K562 (cell line): ENCODE results near the gene FYB1. TPM values are rescaled to one million over a fixed set of nuclear protein-coding genes. Genes with fewer than 3 reads are reported as not detected.

ENCODE experiments used
- CCAR2 ChIP-seq: fragments of 200-400 bp; formaldehyde crosslinking; IDR thresholded peaks from 2 replicates; pipeline ENCODE4 v1.6.1; 2017; ENCODE audit warnings: mild to moderate bottlenecking, low read depth, low read length
- CTBP1 ChIP-seq: fragments of 450-650 bp; IDR thresholded peaks from 2 replicates; pipeline ENCODE4 v1.6.1; 2016; ENCODE audit warnings: borderline replicate concordance
- FOXA1 ChIP-seq: fragments of 450-650 bp; IDR thresholded peaks from 2 replicates; pipeline ENCODE4 v1.6.1; 2016; ENCODE audit warnings: mild to moderate bottlenecking, borderline replicate concordance
- ILK ChIP-seq: fragments of 450-650 bp; IDR thresholded peaks from 2 replicates; pipeline ENCODE4 v1.6.1; 2016; ENCODE audit warnings: missing genetic modification characterization, low read depth, mild to moderate bottlenecking, missing compliant biosample characterization, moderate library complexity, borderline replicate concordance
- KLF6 ChIP-seq: fragments of 250-450 bp; sonication (Bioruptor Pico); IDR thresholded peaks from 2 replicates; pipeline ENCODE4 v1.4.0; 2020; ENCODE audit warnings: mild to moderate bottlenecking, moderate library complexity, borderline replicate concordance
- MCM2 ChIP-seq: fragments of 450-650 bp; IDR thresholded peaks from 2 replicates; pipeline ENCODE4 v1.6.1; 2017; ENCODE audit warnings: low read depth, mild to moderate bottlenecking
- SMARCE1 ChIP-seq: fragments of 450-650 bp; IDR thresholded peaks from 2 replicates; pipeline ENCODE4 v1.7.1; 2016; ENCODE audit warnings: mild to moderate bottlenecking
- TCF3 ChIP-seq: sonication (generic); formaldehyde crosslinking; IDR thresholded peaks from 2 replicates; pipeline ENCODE4 v1.4.0; 2020; ENCODE audit warnings: mild to moderate bottlenecking, missing genetic modification reagents
- U2AF2 ChIP-seq: fragments of 200-400 bp; formaldehyde crosslinking; optimal IDR thresholded peaks from 2 replicates; pipeline ENCODE3; 2017; ENCODE audit warnings: low read depth, mild to moderate bottlenecking, low read length
- ZNF134 ChIP-seq: fragments of 250-450 bp; sonication (Bioruptor Pico); conservative IDR thresholded peaks from 2 replicates; pipeline ENCODE4 v1.4.0; 2020
- polyA plus RNA-seq, 8 experiments: library from polyadenylated mRNA; depleted of rRNA in 4 of 8; stranded (reverse) in 5 of 8; unstranded in 3 of 8; fragments of >200 nt; fragmentation: Nextera tagmentation in 2 of 8; fragmentation: Illumina TruSeq in 1 of 8; extraction: Ambion mirVana in 2 of 8; extraction: Trizol in 1 of 8; gene quantifications; 2 replicates each; pipeline versions ENCODE4 v1.2.1 to v1.2.3, GENCODE V29; 2011 to 2014; ENCODE audit warnings: inconsistent platforms in 1 of 8, missing spikeins in 1 of 8
- total RNA-seq, 7 experiments: library from RNA; depleted of rRNA in 6 of 7; stranded (reverse); fragments of >200 nt in 6 of 7; fragmentation: Illumina TruSeq in 2 of 7; extraction: Trizol in 2 of 7; gene quantifications; 2 replicates each; pipeline versions ENCODE4 v1.2.1 to v1.2.3, GENCODE V29; 2011 to 2021; ENCODE audit warnings: low replicate concordance in 1 of 7
- TF ChIP-seq, protein P1 (sequence below): fragments of 200-800 bp; sonication (Bioruptor generic); IDR thresholded peaks from 2 replicates; pipeline ENCODE4 v1.6.1; 2016; ENCODE audit warnings: missing genetic modification characterization, missing compliant biosample characterization
- TF ChIP-seq, protein P2 (sequence below): IDR thresholded peaks from 2 replicates; pipeline ENCODE4 v1.6.1; 2011; ENCODE audit not compliant: insufficient read length; ENCODE audit errors: extremely low read depth
- TF ChIP-seq, protein P3 (sequence below): fragments of 450-650 bp; IDR thresholded peaks from 2 replicates; pipeline ENCODE4 v1.6.1; 2018; ENCODE audit not compliant: partially characterized antibody
- TF ChIP-seq, protein P4 (sequence below), 2 experiments: fragments of 250-450 bp in 1 of 2; fragments of 450-650 bp in 1 of 2; sonication (Bioruptor Pico) in 1 of 2; IDR thresholded peaks; 2 replicates each; pipeline versions ENCODE4 v1.6.1 to v1.8.0; 2016 to 2021; ENCODE audit warnings: mild to moderate bottlenecking in 2 of 2, moderate library complexity in 2 of 2, missing compliant biosample characterization in 1 of 2, missing genetic modification characterization in 1 of 2
- TF ChIP-seq, protein P5 (sequence below): fragments of 250-450 bp; sonication (Bioruptor Pico); IDR thresholded peaks from 2 replicates; pipeline ENCODE4 v1.6.1; 2021; ENCODE audit warnings: mild to moderate bottlenecking

The FYB1 gene
- total and polyA plus RNA-seq, 9 of the 15 experiments (the other 6 are each of a cell fraction or from before 2014, with no cell fraction given), result 4.7 to 31.5 (median 9.7) TPM

DNA sequence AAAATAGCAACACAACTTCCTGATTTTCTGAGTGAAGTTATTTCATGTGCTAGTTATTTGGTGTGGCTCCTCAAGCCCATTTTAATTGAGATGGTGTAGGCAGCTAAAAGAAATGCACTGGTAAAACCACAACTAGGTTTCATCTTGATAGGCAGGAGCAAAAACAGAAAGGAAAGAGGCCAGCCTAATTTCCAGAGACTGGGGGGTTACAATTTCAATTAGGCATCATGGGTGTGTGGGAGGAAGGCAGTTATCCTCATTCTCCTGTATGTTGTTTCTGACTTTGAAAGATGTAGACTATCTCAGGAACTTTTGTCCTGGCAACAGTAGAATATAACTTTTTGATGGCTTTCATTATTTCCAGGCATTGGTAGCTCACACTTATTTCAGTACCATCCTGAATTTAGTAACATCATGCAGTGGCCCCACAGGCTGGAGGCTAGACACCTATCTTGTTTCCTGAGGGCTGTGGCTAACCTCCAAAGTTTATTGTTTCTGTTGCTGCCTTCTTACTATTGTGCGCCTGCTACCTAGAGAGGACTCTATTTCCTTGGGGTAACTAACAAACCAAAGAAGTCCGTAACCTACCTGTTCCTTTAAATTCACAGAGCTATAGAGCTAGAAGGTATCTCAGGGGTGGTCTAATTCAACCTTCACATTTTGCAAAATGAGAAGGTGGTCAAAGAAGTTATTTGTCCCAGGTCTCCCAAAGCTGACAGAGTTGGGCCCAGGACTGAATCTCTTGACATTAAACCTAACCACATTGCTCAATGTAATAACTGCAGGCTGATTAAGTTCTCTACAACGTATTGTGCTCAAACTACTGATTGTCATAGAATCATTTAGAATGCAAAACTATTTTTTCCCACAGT lies 42.4 kb downstream of the FYB1 start (continued):
- TF ChIP-seq CCAR2 (no peak), CTBP1 (peak; percentile 25; the same call in 1 of the 2 replicates), FOXA1 (no peak), MCM2 (no peak), TCF3 (CRISPR knock-in tag) (no peak; the same call in 1 of the 2 replicates), U2AF2 (no peak), SMARCE1 (peak; percentile 64), KLF6 (CRISPR knock-in tag) (peak; percentile 42; the same call in 1 of the 2 replicates), ZNF134 (0 out of 2 replicates have a peak, but pooled peaks have one; percentile 52), ILK (tag) (no peak)
- TF ChIP-seq, protein P1, sequence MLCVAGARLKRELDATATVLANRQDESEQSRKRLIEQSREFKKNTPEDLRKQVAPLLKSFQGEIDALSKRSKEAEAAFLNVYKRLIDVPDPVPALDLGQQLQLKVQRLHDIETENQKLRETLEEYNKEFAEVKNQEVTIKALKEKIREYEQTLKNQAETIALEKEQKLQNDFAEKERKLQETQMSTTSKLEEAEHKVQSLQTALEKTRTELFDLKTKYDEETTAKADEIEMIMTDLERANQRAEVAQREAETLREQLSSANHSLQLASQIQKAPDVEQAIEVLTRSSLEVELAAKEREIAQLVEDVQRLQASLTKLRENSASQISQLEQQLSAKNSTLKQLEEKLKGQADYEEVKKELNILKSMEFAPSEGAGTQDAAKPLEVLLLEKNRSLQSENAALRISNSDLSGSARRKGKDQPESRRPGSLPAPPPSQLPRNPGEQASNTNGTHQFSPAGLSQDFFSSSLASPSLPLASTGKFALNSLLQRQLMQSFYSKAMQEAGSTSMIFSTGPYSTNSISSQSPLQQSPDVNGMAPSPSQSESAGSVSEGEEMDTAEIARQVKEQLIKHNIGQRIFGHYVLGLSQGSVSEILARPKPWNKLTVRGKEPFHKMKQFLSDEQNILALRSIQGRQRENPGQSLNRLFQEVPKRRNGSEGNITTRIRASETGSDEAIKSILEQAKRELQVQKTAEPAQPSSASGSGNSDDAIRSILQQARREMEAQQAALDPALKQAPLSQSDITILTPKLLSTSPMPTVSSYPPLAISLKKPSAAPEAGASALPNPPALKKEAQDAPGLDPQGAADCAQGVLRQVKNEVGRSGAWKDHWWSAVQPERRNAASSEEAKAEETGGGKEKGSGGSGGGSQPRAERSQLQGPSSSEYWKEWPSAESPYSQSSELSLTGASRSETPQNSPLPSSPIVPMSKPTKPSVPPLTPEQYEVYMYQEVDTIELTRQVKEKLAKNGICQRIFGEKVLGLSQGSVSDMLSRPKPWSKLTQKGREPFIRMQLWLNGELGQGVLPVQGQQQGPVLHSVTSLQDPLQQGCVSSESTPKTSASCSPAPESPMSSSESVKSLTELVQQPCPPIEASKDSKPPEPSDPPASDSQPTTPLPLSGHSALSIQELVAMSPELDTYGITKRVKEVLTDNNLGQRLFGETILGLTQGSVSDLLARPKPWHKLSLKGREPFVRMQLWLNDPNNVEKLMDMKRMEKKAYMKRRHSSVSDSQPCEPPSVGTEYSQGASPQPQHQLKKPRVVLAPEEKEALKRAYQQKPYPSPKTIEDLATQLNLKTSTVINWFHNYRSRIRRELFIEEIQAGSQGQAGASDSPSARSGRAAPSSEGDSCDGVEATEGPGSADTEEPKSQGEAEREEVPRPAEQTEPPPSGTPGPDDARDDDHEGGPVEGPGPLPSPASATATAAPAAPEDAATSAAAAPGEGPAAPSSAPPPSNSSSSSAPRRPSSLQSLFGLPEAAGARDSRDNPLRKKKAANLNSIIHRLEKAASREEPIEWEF (CRISPR knock-in tag), result 0 out of 2 replicates have a peak, but pooled peaks have one; percentile 18
- TF ChIP-seq, protein P2, sequence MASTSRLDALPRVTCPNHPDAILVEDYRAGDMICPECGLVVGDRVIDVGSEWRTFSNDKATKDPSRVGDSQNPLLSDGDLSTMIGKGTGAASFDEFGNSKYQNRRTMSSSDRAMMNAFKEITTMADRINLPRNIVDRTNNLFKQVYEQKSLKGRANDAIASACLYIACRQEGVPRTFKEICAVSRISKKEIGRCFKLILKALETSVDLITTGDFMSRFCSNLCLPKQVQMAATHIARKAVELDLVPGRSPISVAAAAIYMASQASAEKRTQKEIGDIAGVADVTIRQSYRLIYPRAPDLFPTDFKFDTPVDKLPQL, result no peak
- TF ChIP-seq, protein P3, sequence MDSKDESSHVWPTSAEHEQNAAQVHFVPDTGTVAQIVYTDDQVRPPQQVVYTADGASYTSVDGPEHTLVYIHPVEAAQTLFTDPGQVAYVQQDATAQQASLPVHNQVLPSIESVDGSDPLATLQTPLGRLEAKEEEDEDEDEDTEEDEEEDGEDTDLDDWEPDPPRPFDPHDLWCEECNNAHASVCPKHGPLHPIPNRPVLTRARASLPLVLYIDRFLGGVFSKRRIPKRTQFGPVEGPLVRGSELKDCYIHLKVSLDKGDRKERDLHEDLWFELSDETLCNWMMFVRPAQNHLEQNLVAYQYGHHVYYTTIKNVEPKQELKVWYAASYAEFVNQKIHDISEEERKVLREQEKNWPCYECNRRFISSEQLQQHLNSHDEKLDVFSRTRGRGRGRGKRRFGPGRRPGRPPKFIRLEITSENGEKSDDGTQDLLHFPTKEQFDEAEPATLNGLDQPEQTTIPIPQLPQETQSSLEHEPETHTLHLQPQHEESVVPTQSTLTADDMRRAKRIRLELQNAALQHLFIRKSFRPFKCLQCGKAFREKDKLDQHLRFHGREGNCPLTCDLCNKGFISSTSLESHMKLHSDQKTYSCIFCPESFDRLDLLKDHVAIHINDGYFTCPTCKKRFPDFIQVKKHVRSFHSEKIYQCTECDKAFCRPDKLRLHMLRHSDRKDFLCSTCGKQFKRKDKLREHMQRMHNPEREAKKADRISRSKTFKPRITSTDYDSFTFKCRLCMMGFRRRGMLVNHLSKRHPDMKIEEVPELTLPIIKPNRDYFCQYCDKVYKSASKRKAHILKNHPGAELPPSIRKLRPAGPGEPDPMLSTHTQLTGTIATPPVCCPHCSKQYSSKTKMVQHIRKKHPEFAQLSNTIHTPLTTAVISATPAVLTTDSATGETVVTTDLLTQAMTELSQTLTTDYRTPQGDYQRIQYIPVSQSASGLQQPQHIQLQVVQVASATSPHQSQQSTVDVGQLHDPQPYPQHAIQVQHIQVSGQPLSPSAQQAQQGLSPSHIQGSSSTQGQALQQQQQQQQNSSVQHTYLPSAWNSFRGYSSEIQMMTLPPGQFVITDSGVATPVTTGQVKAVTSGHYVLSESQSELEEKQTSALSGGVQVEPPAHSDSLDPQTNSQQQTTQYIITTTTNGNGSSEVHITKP, result peak; percentile 92
- TF ChIP-seq, protein P4, sequence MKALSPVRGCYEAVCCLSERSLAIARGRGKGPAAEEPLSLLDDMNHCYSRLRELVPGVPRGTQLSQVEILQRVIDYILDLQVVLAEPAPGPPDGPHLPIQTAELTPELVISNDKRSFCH (CRISPR knock-in tag; IDR thresholded peaks at IDR 0.05), result no peak
- TF ChIP-seq, protein P4 (tag; IDR thresholded peaks at IDR 0.05), result peak; percentile 50; the same call in 1 of the 2 replicates
- TF ChIP-seq, protein P5, sequence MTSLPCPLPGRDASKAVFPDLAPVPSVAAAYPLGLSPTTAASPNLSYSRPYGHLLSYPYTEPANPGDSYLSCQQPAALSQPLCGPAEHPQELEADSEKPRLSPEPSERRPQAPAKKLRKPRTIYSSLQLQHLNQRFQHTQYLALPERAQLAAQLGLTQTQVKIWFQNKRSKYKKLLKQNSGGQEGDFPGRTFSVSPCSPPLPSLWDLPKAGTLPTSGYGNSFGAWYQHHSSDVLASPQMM (CRISPR knock-in tag), result no peak
